ENCODE data around the gene LMO1. TPM values are rescaled to one million over a fixed set of nuclear protein-coding genes. Genes with fewer than 3 reads are reported as not detected.

LMO1 gene
- total and polyA plus RNA-seq, 9 of the 15 experiments (the other 6 are each of a cell fraction or from before 2014, with no cell fraction given), result not detected

- CTCF ChIA-PET (ENCODE audit: low intra/inter-chr PET ratio), result no interaction called here
- in situ Hi-C loops (cut with MboI), result no loop called here
- no peak overlapping the region for H3K4me3 ChIP-seq
Observed at GRCh38 chr11:8267831-8268529, 4.3 kb upstream of the LMO1 start.

More at GRCh38 chr11:8267831-8268529, 4.3 kb upstream of the LMO1 start:
- TF ChIP-seq ATF6 (CRISPR knock-in tag; IDR thresholded peaks at IDR 0.05), result no peak
- no peak for TF ChIP-seq BDP1 (IDR thresholded peaks at IDR 0.05; ENCODE audit: insufficient read depth, insufficient read length)
- TF ChIP-seq NUFIP1 (IDR thresholded peaks at IDR 0.05; ENCODE audit: partially characterized antibody), result no peak
- no peak for TF ChIP-seq NR3C1 (CRISPR knock-in tag; IDR thresholded peaks at IDR 0.05)
- TF ChIP-seq MEF2D (tag; conservative IDR thresholded peaks at IDR 0.05; ENCODE audit: low read depth), result no peak
- TF ChIP-seq, protein P1, sequence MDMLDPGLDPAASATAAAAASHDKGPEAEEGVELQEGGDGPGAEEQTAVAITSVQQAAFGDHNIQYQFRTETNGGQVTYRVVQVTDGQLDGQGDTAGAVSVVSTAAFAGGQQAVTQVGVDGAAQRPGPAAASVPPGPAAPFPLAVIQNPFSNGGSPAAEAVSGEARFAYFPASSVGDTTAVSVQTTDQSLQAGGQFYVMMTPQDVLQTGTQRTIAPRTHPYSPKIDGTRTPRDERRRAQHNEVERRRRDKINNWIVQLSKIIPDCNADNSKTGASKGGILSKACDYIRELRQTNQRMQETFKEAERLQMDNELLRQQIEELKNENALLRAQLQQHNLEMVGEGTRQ (CRISPR knock-in tag; IDR thresholded peaks at IDR 0.05), result no peak
- TF ChIP-seq, protein P2, sequence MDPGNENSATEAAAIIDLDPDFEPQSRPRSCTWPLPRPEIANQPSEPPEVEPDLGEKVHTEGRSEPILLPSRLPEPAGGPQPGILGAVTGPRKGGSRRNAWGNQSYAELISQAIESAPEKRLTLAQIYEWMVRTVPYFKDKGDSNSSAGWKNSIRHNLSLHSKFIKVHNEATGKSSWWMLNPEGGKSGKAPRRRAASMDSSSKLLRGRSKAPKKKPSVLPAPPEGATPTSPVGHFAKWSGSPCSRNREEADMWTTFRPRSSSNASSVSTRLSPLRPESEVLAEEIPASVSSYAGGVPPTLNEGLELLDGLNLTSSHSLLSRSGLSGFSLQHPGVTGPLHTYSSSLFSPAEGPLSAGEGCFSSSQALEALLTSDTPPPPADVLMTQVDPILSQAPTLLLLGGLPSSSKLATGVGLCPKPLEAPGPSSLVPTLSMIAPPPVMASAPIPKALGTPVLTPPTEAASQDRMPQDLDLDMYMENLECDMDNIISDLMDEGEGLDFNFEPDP (CRISPR knock-in tag; IDR thresholded peaks at IDR 0.05), result no peak
- TF ChIP-seq RBM22 (IDR thresholded peaks at IDR 0.05; ENCODE audit: low read depth, low read length, poor library complexity, severe bottlenecking), result no peak
- ATAC-seq (no peak), FAIRE-seq (no peak), DNase-seq (ENCODE audit: extremely low read depth in 1 of 4, low spot score in 3 of 4) (no peak)
- no peaks in the 10 kb centered on the region for H3K79me2 ChIP-seq (ENCODE audit: control insufficient read depth, insufficient read depth, low read length)
- no peaks in the 10 kb centered on the region for H3K9me3 ChIP-seq (replicated peaks; ENCODE audit: control insufficient read depth, insufficient read depth, low read depth, low read length)
- intact Hi-C loops (cut with micrococcal nuclease), result no loop called here
- no peaks in the 10 kb centered on the region for H3K9me1 ChIP-seq (ENCODE audit: control insufficient read depth, insufficient read depth, low read length)
- WGBS (ENCODE audit: insufficient coverage, low coverage, missing lambda C conversion rate), result 21% methylated on average over 12 of the region's 74 CpGs
- H2AFZ ChIP-seq (ENCODE audit: low read depth, low read length), result no peak overlapping the region
- H3K36me3 ChIP-seq (ENCODE audit: control insufficient read depth, insufficient read depth, low read length), result no peaks in the 10 kb centered on the region
- H3K4me1 ChIP-seq (replicated peaks in 1 of 2; ENCODE audit: control insufficient read depth in 2 of 2, insufficient read depth in 2 of 2, low read length in 2 of 2), result peaks cover 0 to 3% of the 10 kb centered on the region in 2 experiments; a peak in 1 of 5 replicates
- H3K9ac ChIP-seq (ENCODE audit: insufficient read depth in 1 of 2, low read depth in 2 of 2, low read length in 2 of 2), result no peak overlapping the region
- no peak overlapping the region for H3K4me2 ChIP-seq (ENCODE audit: insufficient read depth, low read length)
- H4K20me1 ChIP-seq (replicated peaks; ENCODE audit: control insufficient read depth, insufficient read depth, low read length), result 0 out of 2 replicates have a peak, but pooled peaks cover 4% of the 10 kb centered on the region
- peaks cover 0 to 37% of the 10 kb centered on the region in 2 experiments; a peak in 4 of 5 replicates for H3K27me3 ChIP-seq (ENCODE audit: control insufficient read depth in 2 of 2, insufficient read depth in 2 of 2, low read length in 2 of 2)
- BruUV-seq (replicated peaks), result no TSS peak
- POLR2A ChIA-PET, result no interaction called here
- no peak overlapping the region for H3K27ac ChIP-seq (ENCODE audit: extremely low read depth, low read depth, low read length)
